ENCODE data around the gene AHRR. TPM values are rescaled to one million over a fixed set of nuclear protein-coding genes. Genes with fewer than 3 reads are reported as not detected.
A peak's percentile ranks its signal among the peaks of the same experiment; 100 is the strongest.

AHRR gene
- total and polyA plus RNA-seq, 10 of the 15 experiments (the other 5 are each of a cell fraction or from before 2014, with no cell fraction given): 0.90 to 35.2 (median 19.2) TPM

GRCh38 chr5:329121-329735, 7.7 kb downstream of the AHRR start (continued):
- TF ChIP-seq BCL3 (IDR thresholded peaks at IDR 0.05; ENCODE audit: borderline replicate concordance, insufficient read depth, low read depth, low read length, poor library complexity, severe bottlenecking): no peak

DNA sequence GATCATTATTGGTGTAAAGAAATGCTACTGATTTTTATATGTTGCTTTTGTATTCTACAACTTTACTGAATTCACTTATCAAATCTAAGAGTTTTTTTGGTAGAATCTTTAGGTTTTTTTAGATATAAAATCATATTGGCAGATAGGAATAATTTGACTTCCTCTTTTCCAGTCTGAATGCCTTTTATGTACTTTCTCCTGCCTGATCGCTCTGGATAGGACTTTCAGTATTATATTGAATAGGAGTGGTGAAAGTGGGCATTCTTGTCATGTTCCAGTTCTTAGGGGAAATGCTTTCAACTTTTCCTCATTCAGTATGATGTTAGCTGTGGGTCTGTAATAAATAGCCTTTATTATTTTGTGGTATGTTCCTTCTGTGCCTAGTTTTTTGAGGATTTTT, 8.3 kb downstream of the AHRR start:
- peak; percentile 41 for FAIRE-seq
- Histone ChIP-seq H2AFZ (ENCODE audit: control insufficient read depth, low read depth, low read length) (no peak overlapping the region), H3K36me3 (ENCODE audit: control insufficient read depth in 2 of 2, insufficient read depth in 2 of 2, low read length in 1 of 2) (peaks cover 0 to 2% of the 10 kb centered on the region in 2 experiments; a peak in 1 of 4 replicates), H4K20me1 (ENCODE audit: control insufficient read depth, insufficient read depth) (no peaks in the 10 kb centered on the region), H3K4me3 (peak overlapping the region; percentile 31), H3K79me2 (ENCODE audit: control insufficient read depth, insufficient read depth, low read length) (peaks cover 89% of the 10 kb centered on the region), H3K9me3 (replicated peaks; ENCODE audit: control insufficient read depth, insufficient read depth, low read length) (peaks cover 4% of the 10 kb centered on the region; the same call in 2 of the 3 replicates), H3K4me2 (ENCODE audit: control insufficient read depth, insufficient read depth) (peak overlapping the region; percentile 27; the same call in 1 of the 2 replicates), H3K4me1 (ENCODE audit: control insufficient read depth, insufficient read depth, low read length) (peaks cover 9% of the 10 kb centered on the region), H3K27ac (ENCODE audit: control insufficient read depth, insufficient read depth) (peak overlapping the region; percentile 2; the same call in 1 of the 2 replicates), H3K9ac (ENCODE audit: control insufficient read depth, insufficient read depth, low read length) (no peak overlapping the region), H3K27me3 (replicated peaks in 1 of 2; ENCODE audit: control insufficient read depth in 2 of 2, insufficient read depth in 2 of 2, low read length in 1 of 2) (no peaks in the 10 kb centered on the region)
- ChIA-PET RAD21 (ENCODE audit: unreplicated experiment) (no interaction called here), POLR2A (interaction anchor here (1.0 kb wide), 1 partner anchor 45 kb away, joined by 3 read pairs; no protein-coding TSS in a partner anchor), SMC1A (ENCODE audit: uncharacterized antibody, unreplicated experiment) (interaction anchor here (0.9 kb wide), 1 partner anchor 102 kb away, joined by 3 read pairs; no protein-coding TSS in a partner anchor), CTCF (interaction anchor here (1.2 kb wide), 1 partner anchor 9 kb away, joined by 4 read pairs; no protein-coding TSS in a partner anchor)
- TF ChIP-seq EGR1 (IDR thresholded peaks at IDR 0.05; ENCODE audit: borderline replicate concordance in 1 of 2, low read depth in 2 of 2, low read length in 2 of 2) (no peak), SPI1 (IDR thresholded peaks at IDR 0.05; ENCODE audit: borderline replicate concordance, insufficient read depth, low read depth, low read length) (peak; percentile 50; the same call in 1 of the 2 replicates)
- DNase-seq (ENCODE audit: low read depth, low spot score): no peak
- in situ Hi-C loops (cut with MboI) (no loop called here), intact Hi-C loops (cut with micrococcal nuclease; ENCODE audit: unreplicated experiment) (no loop called here)
- no peak for ATAC-seq
- 53% methylated on average over 1 of the region's 1 CpG for WGBS (ENCODE audit: insufficient coverage, insufficient replicate concordance, low lambda C conversion rate, missing lambda C conversion rate)
- no TSS peak for BruUV-seq (replicated peaks)

Data from GM12878 (cell line).